Measurements from ENCODE around the gene EMID1. TPM values are rescaled to one million over a fixed set of nuclear protein-coding genes. Genes with fewer than 3 reads are reported as not detected.

EMID1 gene
- total RNA-seq, 2 experiments from 2014 or later: 0.14 TPM; not detected in 1

GRCh38 chr22:29190918-29191317 lies 14.8 kb upstream of the EMID1 start:
- DNase-seq (no peak), ATAC-seq (no peak)
- TF ChIP-seq CTCF (IDR thresholded peaks at IDR 0.05): no peak
- Mint-ChIP-seq H3K27ac (no peak overlapping the region), H3K36me3 (ENCODE audit: low read depth) (no peaks in the 10 kb centered on the region), H3K4me3 (no peak overlapping the region), H3K9me3 (peaks cover 4% of the 10 kb centered on the region), H3K27me3 (peaks cover 3% of the 10 kb centered on the region), H3K4me1 (ENCODE audit: low read depth) (no peaks in the 10 kb centered on the region)
- intact Hi-C loops (cut with micrococcal nuclease): no loop called here
- POLR2A ChIA-PET: no interaction called here
- CTCF ChIA-PET: interaction anchor here (1.5 kb wide), 1 partner anchor 55 kb away, joined by 3 read pairs; no protein-coding TSS in a partner anchor

GRCh38 chr22:29193021-29193420 lies 12.7 kb upstream of the EMID1 start:
- Mint-ChIP-seq H3K4me3 (no peak overlapping the region), H3K4me1 (ENCODE audit: low read depth) (no peaks in the 10 kb centered on the region), H3K9me3 (peaks cover 4% of the 10 kb centered on the region), H3K27ac (no peak overlapping the region), H3K27me3 (peaks cover 6% of the 10 kb centered on the region), H3K36me3 (ENCODE audit: low read depth) (no peaks in the 10 kb centered on the region)
- intact Hi-C loops (cut with micrococcal nuclease): no loop called here
- ATAC-seq (no peak), DNase-seq (no peak)
- POLR2A ChIA-PET: no interaction called here
- no peak for TF ChIP-seq CTCF (IDR thresholded peaks at IDR 0.05)
- CTCF ChIA-PET: interaction anchor here (1.1 kb wide), 1 partner anchor 52 kb away, joined by 3 read pairs; no protein-coding TSS in a partner anchor

DNA sequence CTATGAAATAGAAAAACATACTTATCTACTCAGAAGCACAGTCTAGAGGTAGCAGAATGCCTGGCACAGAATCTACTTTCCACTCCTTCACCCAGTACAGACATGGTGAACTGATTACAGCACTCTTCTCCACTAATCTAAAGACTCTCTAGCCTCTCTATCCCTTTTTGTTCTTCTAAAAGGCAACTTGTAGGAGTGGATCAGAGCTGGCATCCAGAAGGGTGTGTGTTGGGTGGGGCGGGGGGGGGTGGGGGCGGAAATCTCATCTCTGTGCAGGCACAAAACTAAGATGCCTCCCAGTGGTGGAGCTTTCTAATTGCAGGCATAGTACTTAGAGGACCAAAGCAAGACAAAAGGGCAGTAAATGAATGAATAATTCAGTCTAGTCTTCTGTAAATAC lies 11.5 kb upstream of the EMID1 start:
- peaks cover 4% of the 10 kb centered on the region for H3K9me3 Mint-ChIP-seq
- H3K27me3 Mint-ChIP-seq: peaks cover 7% of the 10 kb centered on the region
- no peaks in the 10 kb centered on the region for H3K4me1 Mint-ChIP-seq (ENCODE audit: low read depth)
- peak; percentile 14 for TF ChIP-seq CTCF (IDR thresholded peaks at IDR 0.05)
- POLR2A ChIA-PET: no interaction called here
- CTCF ChIA-PET: interaction anchor here (0.7 to 1.3 kb wide), 2 partner anchors 9 to 52 kb away, joined by 3 read pairs; no protein-coding TSS in a partner anchor
- intact Hi-C loops (cut with micrococcal nuclease): no loop called here
- DNase-seq: no peak
- ATAC-seq: no peak
- H3K27ac Mint-ChIP-seq: no peak overlapping the region
- no peaks in the 10 kb centered on the region for H3K36me3 Mint-ChIP-seq (ENCODE audit: low read depth)
- no peak overlapping the region for H3K4me3 Mint-ChIP-seq

DNA sequence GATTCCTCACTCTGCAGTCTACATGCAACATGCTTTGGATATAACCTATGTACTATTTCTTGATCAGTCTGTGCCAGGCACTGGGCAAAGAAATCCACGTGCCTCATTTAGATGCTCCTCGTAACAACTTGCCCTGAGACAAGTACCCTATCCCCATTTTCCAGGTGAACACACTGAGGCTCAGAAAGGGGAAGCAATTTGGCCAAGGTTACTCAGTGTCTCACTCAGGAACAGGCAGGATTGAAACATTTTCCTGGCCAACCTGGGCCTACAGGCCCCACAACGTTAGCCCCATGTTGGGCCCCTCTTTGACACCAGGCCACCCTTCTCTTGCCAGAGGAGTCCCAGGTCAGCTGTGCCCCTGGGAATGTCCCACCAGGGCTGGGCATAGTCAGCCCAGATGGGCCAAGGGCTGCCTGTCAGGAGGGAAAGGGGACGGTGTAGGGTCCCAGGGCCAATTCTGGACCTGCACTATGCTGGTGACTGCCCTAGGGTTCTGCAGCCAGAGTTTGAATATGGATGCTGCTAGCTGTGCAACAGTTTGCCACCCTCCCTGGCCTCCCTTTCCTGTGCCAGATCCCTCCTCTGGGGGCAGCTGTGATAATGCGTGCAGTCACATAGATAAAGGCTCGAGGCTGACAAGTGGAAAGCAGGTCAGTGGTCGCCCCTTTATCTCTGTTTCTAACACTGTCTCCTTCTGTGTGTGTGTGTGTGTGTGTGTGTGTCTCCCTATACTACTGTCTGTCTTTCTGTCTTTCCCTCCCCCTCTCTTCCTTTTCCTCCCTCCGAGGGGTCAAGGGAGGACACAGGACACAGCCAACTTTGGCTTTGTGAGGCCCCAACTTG lies 10.4 kb upstream of the EMID1 start:
- no peak for DNase-seq
- H3K4me1 Mint-ChIP-seq (ENCODE audit: low read depth): no peaks in the 10 kb centered on the region
- no peak for ATAC-seq
- TF ChIP-seq CTCF (IDR thresholded peaks at IDR 0.05): no peak
- H3K36me3 Mint-ChIP-seq (ENCODE audit: low read depth): no peaks in the 10 kb centered on the region
- intact Hi-C loops (cut with micrococcal nuclease): no loop called here
- H3K9me3 Mint-ChIP-seq: peaks cover 4% of the 10 kb centered on the region
- ChIA-PET POLR2A (no interaction called here), CTCF (interaction anchor here (1.3 kb wide), 1 partner anchor 50 kb away, joined by 3 read pairs; no protein-coding TSS in a partner anchor)
- peaks cover 13% of the 10 kb centered on the region for H3K27me3 Mint-ChIP-seq
- H3K4me3 Mint-ChIP-seq: no peak overlapping the region
- H3K27ac Mint-ChIP-seq: no peak overlapping the region

DNA sequence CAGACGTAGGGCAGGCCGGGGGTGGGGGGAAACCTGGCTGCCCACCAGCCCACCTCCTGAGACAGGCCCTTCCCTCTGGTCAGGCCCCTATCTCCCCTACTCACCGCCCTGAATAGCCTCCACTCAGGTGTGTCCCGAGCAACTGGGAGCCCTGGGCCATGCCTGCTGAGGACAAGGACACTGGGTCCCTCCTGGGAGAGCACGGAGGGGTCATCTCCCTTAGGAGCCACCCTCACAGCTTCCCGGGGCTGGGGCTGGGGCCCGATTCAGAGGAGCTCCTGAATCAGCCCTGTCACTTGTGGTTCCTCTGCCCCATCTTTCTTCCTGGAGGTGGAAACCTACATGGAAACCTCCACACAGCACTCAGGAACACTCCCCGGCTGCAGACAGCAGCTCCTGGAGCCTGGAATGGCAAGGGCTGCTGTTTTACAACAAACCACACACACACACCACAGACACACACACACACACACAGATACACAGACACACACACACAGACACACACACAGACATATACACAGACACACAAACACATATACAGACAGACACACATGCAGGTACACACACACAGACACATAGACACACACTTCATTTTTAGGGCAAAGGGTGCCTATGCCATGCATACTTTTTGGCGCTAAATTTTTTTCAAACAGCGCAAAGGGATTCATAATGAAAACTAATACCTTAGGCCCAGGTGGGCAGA lies 9.6 kb upstream of the EMID1 start:
- DNase-seq: no peak
- ChIA-PET POLR2A (no interaction called here), CTCF (interaction anchor here (2.0 kb wide), 1 partner anchor 49 kb away, joined by 5 read pairs; no protein-coding TSS in a partner anchor)
- Mint-ChIP-seq H3K27ac (no peak overlapping the region), H3K27me3 (peaks cover 17% of the 10 kb centered on the region), H3K4me3 (no peak overlapping the region), H3K4me1 (ENCODE audit: low read depth) (no peaks in the 10 kb centered on the region), H3K36me3 (ENCODE audit: low read depth) (no peaks in the 10 kb centered on the region), H3K9me3 (peaks cover 4% of the 10 kb centered on the region)
- intact Hi-C loops (cut with micrococcal nuclease): no loop called here
- ATAC-seq: no peak
- TF ChIP-seq CTCF (IDR thresholded peaks at IDR 0.05): no peak

All from activated CD8-positive, alpha-beta T cell treated with anti-CD3 and anti-CD28 coated beads for 36 hours (primary cell).